Thyroid gland (tissue), 4 donors: ENCODE results near the gene CHST11.

Experiments used
- CTCF ChIP-seq, 6 experiments: fragments of 200-600 bp in 3 of 6; fragments of 450-650 bp in 3 of 6; sonication (generic) in 3 of 6; IDR thresholded peaks; one replicate each; pipeline ENCODE4 v1.5.1; 2016 to 2019; ENCODE audit warnings: antibody characterized with exemption in 6 of 6, mild to moderate bottlenecking in 2 of 6, inconsistent platforms in 1 of 6, moderate library complexity in 1 of 6
- POLR2A ChIP-seq, 2 donors: fragments of 450-650 bp; IDR thresholded peaks; one replicate each; pipeline ENCODE4 v1.6.1; 2017; ENCODE audit warnings: antibody characterized with exemption in 2 of 2, mild to moderate bottlenecking in 2 of 2, moderate library complexity in 1 of 2

- TF ChIP-seq CTCF (IDR thresholded peaks at IDR 0.05) (no peak), POLR2A (IDR thresholded peaks at IDR 0.05) (no peak)
Observed at GRCh38 chr12:104643093-104643818, 186.5 kb downstream of the CHST11 start.
